Activated CD8-positive, alpha-beta memory T cell treated with anti-CD3 and anti-CD28 coated beads, Interleukin-2, amount 10 ng/mL, durations not matched to agents 7 days and 5 days (primary cell): ENCODE results near the gene TM7SF2. TPM values are rescaled to one million over a fixed set of nuclear protein-coding genes. Genes with fewer than 3 reads are reported as not detected.

Experiments
- ATAC-seq: fragments of 150-1000 bp; cut with Tn5 transposase; one replicate; pipeline ENCODE4 v1.10.0; 2021; ENCODE audit warnings: moderate library complexity
- CTCF ChIA-PET: fragments of 350-600 bp; sonication (Branson Sonifier 250); formaldehyde crosslinking; loops from one replicate; lab custom pipeline; 2021; ENCODE audit warnings: antibody characterized with exemption; lab: Charles Lee
- DNase-seq: peaks from one replicate; pipeline ENCODE4 v3.0.0-alpha.2; 2020
- H3K27ac Mint-ChIP-seq: one replicate; pipeline ENCODE4 v1.8.0; 2021; ENCODE audit warnings: mild to moderate bottlenecking, mixed read lengths
- H3K27me3 Mint-ChIP-seq: one replicate; pipeline ENCODE4 v1.8.0; 2021; ENCODE audit warnings: mixed read lengths
- H3K36me3 Mint-ChIP-seq: one replicate; pipeline ENCODE4 v1.8.0; 2021; ENCODE audit warnings: mild to moderate bottlenecking, mixed read lengths
- H3K4me1 Mint-ChIP-seq: one replicate; pipeline ENCODE4 v1.8.0; 2021; ENCODE audit warnings: mixed read lengths
- H3K4me3 Mint-ChIP-seq: one replicate; pipeline ENCODE4 v1.8.0; 2021; ENCODE audit warnings: mild to moderate bottlenecking, moderate library complexity, mixed read lengths
- H3K9me3 Mint-ChIP-seq: one replicate; pipeline ENCODE4 v1.8.0; 2022; ENCODE audit warnings: low read depth, mixed read lengths
- total RNA-seq, 2 experiments: library from RNA; stranded (reverse); gene quantifications; one replicate each; pipeline ENCODE4 v1.2.3, GENCODE V29; 2021

TM7SF2 gene
- total RNA-seq, 2 experiments from 2014 or later: 21.0 to 26.2 TPM

DNA sequence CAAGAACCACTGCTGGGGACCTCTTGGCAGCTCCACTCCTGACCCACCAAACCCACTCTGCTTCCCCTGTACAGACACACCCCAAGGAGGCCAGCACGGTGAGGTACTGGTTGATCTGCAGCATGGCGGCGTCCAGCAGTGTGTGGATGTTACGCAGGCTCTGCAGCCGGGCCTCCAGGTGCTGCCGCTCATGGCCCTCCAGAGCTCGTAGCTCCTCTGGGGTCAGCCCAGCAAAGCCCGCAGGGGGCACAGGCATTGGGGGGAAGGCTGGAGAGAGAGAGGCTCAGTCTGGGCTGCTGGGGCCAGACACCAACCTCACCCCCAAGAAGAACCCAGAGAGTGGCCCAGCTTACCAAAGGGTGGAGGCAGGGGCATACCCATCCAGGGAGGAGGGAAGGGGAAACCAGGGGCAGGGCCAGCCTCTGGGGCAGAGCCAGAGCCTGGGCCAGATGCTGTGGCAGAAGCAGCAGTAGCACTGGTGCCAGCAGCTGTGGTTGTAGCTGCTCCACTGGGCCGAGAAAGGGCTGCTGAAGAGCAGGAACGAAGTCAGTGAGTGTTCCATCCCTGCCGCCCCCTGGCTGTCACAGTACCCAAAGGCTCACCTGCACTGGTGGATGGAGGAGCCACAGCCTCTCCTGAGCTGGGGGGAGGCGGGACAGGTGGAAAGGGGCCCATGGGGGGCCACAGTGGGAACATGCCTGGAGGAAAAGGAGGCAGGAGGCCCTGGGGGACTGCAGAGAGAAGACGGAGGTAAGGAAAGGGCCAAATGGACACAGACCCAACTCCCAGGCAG, 18.2 kb downstream of the TM7SF2 start:
- H3K9me3 Mint-ChIP-seq: no peaks in the 10 kb centered on the region
- ATAC-seq (no peak), DNase-seq (no peak)
- H3K4me1 Mint-ChIP-seq: peaks cover 17% of the 10 kb centered on the region
- H3K36me3 Mint-ChIP-seq: peaks cover 16% of the 10 kb centered on the region
- H3K27me3 Mint-ChIP-seq: no peaks in the 10 kb centered on the region
- H3K4me3 Mint-ChIP-seq: no peak overlapping the region
- H3K27ac Mint-ChIP-seq: no peak overlapping the region
- CTCF ChIA-PET: interaction anchor here (1.1 to 1.7 kb wide), 4 partner anchors 17 to 185 kb away, joined by 3 to 5 read pairs (median 4); partner anchors contain the start of genes ARL2 and CDC42EP2

DNA sequence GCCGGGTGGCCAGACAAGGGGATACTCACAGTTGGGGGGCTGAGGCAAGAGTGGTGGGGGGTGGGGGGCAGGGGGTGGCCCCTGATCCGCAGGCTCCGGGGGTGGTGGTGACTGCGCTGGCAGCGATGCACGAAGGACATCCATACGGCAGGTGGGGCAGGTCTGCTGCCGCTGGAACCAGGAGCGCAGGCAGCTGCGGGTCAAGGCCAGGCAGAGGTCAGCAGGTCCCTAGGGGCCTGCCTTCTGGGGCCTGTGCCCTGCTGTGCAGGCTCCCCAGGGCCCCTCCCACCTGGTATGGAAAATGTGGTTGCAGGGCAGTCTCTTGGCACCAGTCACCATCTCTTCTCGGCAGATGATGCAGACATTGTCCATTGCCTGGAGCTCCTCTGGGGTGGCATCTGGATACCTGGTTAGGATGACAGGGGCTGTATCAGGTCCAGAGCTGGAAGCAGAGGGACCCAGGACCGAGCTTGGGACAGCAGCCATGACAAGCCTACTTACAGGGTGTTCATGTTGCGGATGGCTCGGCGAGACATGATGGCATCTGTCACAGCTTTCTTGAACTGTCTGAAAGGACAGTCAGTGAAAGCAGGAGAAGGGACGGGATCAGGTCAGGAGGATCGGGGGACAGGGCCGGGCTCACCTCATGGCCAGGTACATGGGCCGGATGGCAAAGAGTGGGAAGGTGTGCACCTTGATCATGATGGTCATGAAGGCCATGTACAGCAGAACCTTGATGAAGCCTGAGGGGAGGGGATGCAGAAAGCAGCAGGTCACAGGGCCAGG, 19.2 kb downstream of the TM7SF2 start:
- H3K4me1 Mint-ChIP-seq: peaks cover 24% of the 10 kb centered on the region
- H3K27ac Mint-ChIP-seq: no peak overlapping the region
- H3K27me3 Mint-ChIP-seq: no peaks in the 10 kb centered on the region
- CTCF ChIA-PET: interaction anchor here (1.7 to 1.9 kb wide), 2 partner anchors 14 to 117 kb away, joined by 5 to 8 read pairs; partner anchors contain the start of genes ARL2 and ZNHIT2
- DNase-seq (no peak), ATAC-seq (no peak)
- no peaks in the 10 kb centered on the region for H3K9me3 Mint-ChIP-seq
- no peak overlapping the region for H3K4me3 Mint-ChIP-seq
- peaks cover 13% of the 10 kb centered on the region for H3K36me3 Mint-ChIP-seq

DNA sequence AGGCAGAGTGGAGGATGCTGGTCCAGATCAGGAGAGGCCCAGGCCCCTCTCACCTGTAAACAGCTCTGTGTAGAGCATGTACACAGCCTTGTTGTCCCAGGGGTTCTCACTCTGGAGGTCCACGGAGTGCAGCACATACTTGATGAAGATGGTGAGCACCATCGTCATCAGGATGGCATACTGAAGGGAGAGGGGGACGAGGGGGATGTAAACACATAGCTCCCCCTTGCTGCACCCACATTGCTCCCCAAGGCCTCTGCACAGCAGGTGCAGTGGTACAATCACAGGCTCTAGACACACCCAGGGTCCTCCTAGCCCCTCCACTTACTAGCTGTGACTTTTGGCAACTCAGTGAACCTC, 19.7 kb downstream of the TM7SF2 start:
- Mint-ChIP-seq H3K4me3 (no peak overlapping the region), H3K27me3 (no peaks in the 10 kb centered on the region)

DNA sequence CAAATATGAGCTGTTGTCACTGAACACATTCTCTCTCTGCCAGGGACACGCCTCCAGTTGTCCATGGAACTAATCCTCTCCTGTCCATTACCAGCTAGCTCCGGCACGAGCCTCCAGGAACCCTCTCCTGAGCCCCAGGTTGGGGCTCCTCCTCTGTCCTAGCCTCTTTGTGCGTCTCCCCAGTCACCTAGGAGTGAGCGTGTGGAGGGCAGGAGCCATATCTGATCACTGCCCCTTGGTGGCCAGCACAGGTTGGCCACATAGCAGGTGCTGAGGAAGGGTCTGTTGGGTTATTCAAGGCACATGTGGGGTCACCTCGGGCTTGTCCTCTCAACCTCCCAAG, 20.2 kb downstream of the TM7SF2 start:
- H3K36me3 Mint-ChIP-seq: peaks cover 7% of the 10 kb centered on the region
- H3K27ac Mint-ChIP-seq: no peak overlapping the region
- no peaks in the 10 kb centered on the region for H3K27me3 Mint-ChIP-seq
- H3K4me1 Mint-ChIP-seq: peaks cover 34% of the 10 kb centered on the region
- CTCF ChIA-PET: interaction anchor here (1.0 to 1.9 kb wide), 3 partner anchors 15 to 118 kb away, joined by 5 to 8 read pairs (median 6); partner anchors contain the start of genes ARL2, TM7SF2 and ZNHIT2
- DNase-seq: no peak
- no peaks in the 10 kb centered on the region for H3K9me3 Mint-ChIP-seq
- no peak overlapping the region for H3K4me3 Mint-ChIP-seq
- ATAC-seq: no peak

More for the DNA sequence above, 19.7 kb downstream of the TM7SF2 start:
- no peak for DNase-seq
- Mint-ChIP-seq H3K36me3 (peaks cover 10% of the 10 kb centered on the region), H3K9me3 (no peaks in the 10 kb centered on the region), H3K27ac (no peak overlapping the region), H3K4me1 (peaks cover 30% of the 10 kb centered on the region)
- no peak for ATAC-seq
- CTCF ChIA-PET: interaction anchor here (1.0 to 1.9 kb wide), 3 partner anchors 14 to 117 kb away, joined by 5 to 8 read pairs (median 6); partner anchors contain the start of genes ARL2, TM7SF2 and ZNHIT2

DNA sequence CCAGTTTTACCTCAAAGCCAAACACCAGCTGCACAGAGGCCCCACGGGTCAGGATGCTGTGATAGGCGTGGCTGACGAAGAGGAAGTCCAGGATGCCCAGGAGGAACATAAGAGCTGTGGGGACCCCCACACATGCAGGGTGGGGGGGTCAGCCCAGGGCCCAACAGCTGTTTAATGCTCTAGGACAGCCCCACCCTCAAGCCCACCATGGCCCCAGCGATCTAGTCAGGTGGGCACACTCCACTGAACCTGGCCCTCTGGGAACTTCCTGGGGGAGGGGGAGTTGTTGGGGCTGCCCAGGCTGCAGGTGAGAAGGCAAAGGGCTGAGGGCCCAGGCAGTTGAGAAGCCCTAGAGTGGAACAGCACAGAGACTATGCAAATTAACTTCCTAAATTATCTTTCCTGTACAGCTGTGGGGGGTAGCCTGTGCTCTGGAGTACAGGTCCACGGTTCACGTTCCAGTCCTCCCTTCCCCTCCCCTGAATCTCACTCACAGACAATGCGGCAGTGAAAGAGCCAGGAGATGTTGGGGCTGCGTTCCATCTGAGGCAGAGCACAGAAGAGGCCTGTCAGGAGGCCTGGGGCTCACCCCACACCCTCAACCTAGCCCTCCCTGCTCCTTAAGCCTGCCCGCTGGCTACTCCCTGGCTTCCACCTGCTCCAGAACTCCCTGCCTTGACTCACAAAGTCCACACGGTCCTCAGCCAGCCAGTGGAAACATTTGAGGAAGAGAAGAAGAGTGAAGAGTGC, 20.7 kb downstream of the TM7SF2 start:
- CTCF ChIA-PET: interaction anchor here (1.0 to 4.3 kb wide), 4 partner anchors 15 to 21 kb away, joined by 6 to 31 read pairs (median 18); partner anchors contain the start of genes TM7SF2 and ZNHIT2
- H3K36me3 Mint-ChIP-seq: peaks cover 5% of the 10 kb centered on the region
- peak overlapping the region; percentile 96 for H3K4me3 Mint-ChIP-seq
- H3K9me3 Mint-ChIP-seq: no peaks in the 10 kb centered on the region
- DNase-seq (no peak), ATAC-seq (no peak)
- H3K27me3 Mint-ChIP-seq: no peaks in the 10 kb centered on the region
- H3K27ac Mint-ChIP-seq: peak overlapping the region; percentile 100
- peaks cover 34% of the 10 kb centered on the region for H3K4me1 Mint-ChIP-seq

DNA sequence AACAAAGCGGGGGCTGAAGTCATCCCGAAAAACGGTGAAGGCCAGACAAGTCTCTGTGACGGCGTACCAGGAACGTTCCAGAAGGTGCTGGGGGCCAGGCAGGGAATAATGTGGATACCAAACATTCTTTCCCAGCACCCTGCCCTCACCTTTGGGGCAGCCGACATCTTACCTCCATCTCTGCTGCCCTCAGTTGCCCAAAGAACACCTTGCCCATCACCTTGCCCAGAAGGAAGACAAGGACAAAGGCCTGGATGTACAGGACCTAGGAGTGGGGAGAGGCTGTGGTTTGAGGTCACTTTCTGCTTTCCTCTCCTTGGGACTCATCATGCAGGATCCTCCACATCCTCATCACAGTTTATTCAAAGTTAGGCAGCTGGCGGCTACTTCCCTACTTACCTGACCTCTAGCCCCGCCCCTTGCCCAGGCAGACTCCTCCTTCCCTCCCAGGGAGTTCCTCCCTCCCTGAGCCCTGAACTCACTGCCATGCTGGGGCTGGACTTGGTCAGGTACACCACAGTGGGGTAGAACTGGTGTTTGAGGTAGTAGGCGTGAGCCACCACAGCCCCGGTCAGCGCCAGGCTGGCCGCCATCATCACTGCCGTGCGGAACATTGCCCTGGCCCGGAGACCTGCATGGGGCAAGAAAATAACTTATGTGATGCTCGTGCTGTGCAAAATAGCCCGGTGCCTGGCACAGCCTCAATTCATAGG, 21.5 kb downstream of the TM7SF2 start:
- H3K27ac Mint-ChIP-seq: peak overlapping the region; percentile 100
- peaks cover 34% of the 10 kb centered on the region for H3K4me1 Mint-ChIP-seq
- peaks cover 5% of the 10 kb centered on the region for H3K36me3 Mint-ChIP-seq
- DNase-seq (peak; percentile 75), ATAC-seq (no peak)
- H3K4me3 Mint-ChIP-seq: peak overlapping the region; percentile 96
- H3K9me3 Mint-ChIP-seq: no peaks in the 10 kb centered on the region
- CTCF ChIA-PET: interaction anchor here (0.7 to 4.3 kb wide), 5 partner anchors 8 to 22 kb away, joined by 3 to 31 read pairs (median 4); partner anchors contain the start of genes FAU, MRPL49, TM7SF2 and ZNHIT2
- H3K27me3 Mint-ChIP-seq: no peaks in the 10 kb centered on the region

DNA sequence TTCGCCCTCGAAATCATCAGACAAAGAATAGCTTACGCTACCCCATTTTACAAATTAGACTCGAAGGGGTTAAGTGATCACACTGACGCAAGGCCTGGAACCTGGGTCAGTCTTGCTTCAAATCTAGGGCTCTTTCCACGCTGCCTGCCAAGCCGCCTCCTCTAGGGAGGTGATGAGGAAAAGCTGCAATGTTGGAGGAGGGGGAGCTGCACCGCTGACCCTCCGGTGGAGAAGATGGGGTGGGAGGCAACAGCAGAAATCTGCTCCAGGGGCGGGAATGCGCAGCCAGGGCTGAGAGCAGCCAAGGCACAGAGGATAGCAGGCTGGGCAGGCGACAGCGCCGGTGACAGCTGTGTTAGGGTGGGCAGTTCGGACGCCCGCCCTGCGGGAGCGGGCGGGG, 22.1 kb downstream of the TM7SF2 start:
- Mint-ChIP-seq H3K4me3 (peak overlapping the region; percentile 96), H3K27me3 (no peaks in the 10 kb centered on the region), H3K9me3 (no peaks in the 10 kb centered on the region), H3K36me3 (peaks cover 5% of the 10 kb centered on the region), H3K4me1 (peaks cover 34% of the 10 kb centered on the region), H3K27ac (peak overlapping the region; percentile 100)
- CTCF ChIA-PET: interaction anchor here (0.7 to 4.3 kb wide), 5 partner anchors 9 to 22 kb away, joined by 3 to 31 read pairs (median 4); partner anchors contain the start of genes FAU, MRPL49, TM7SF2 and ZNHIT2
- DNase-seq (no peak), ATAC-seq (no peak)

DNA sequence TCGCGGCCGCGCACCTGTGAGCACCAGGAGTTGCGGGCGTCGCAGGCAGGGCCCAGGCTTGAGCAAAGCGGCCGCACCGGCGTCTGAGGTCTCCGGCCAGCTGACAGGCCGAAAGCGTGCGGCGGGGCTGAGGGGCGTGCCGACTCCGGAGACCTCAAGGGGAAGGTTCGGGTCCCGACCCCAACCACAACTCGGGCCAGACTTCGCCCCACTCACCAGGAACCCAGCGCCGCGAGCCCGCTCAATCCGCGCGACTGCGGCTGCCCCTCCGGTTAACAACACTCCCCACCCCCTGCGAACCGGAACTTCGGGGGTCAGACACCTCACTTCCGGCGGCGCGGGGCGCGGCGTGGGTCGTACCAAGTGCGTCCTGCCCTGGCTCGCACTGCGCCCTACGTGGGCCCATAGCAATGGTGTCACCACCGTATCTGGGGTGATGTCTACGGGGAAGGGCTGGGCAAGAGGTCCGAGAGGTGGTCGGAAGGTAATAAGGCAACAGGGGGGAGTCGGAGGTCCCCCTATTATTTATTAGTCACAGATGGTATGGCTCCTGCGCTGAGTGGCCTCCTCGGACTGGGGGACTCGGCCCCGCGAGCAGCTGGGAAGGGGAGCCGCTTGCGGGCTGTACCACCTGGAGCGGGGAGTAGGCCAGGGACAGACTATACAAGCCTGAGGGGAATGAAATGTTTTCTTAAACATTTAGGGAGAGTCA, 22.7 kb downstream of the TM7SF2 start, which contains the start of gene SYVN1:
Gene SYVN1, minus strand, starts transcription at position 280 of the 712 bp plus-strand sequence. CDS start 918 bp downstream, outside the sequence.
- DNase-seq: peak; percentile 93
- H3K4me3 Mint-ChIP-seq: peak within 1 kb of the TSS; percentile 96
- H3K36me3 Mint-ChIP-seq: peaks cover 5% of the 10 kb centered on the region
- H3K27ac Mint-ChIP-seq: peak within 1 kb of the TSS; percentile 100
- CTCF ChIA-PET: interaction anchor here (0.6 to 4.3 kb wide), 20 partner anchors 9 to 390 kb away, joined by 3 to 31 read pairs (median 4); partner anchors contain the start of genes ARL2, CAPN1, CDC42EP2 and CDCA5
- ATAC-seq: peak; percentile 82
- no peaks in the 10 kb centered on the region for H3K9me3 Mint-ChIP-seq
- peaks cover 34% of the 10 kb centered on the region for H3K4me1 Mint-ChIP-seq
- no peaks in the 10 kb centered on the region for H3K27me3 Mint-ChIP-seq

DNA sequence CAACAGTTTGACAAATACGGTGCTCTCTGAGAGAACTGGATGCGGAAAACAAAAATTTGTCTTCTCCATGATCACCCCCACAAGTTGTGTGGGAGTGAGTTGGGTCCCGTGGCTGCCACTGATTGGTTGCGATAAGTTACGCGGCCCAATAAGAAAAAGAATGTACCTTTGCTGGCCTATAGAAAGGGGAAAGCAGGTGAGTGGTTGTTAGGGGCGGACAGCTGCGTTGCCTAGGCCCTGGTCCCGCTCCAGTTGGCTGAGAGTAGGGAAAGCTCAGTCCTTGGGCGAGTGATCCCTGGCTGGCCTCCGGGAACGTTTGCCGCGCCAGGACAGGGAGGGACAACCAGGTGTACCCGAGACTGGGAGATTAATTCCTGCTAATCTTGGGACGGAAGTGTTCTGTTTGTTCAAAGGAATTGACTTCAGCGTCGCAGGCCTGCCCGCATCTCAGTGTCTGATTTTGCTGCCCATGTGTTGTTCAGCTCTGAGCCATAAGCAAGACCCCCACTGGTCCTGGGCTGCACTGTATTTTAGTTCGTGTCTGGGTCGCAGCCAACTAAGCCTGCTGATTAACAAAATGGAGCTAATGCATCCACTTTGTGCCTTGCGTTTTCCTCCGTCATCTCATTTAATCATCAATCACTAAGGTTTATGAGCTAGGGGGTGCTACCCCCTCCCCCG, 23.4 kb downstream of the TM7SF2 start:
- ATAC-seq (peak; percentile 91), DNase-seq (peak; percentile 93)
- peaks cover 3% of the 10 kb centered on the region for H3K27me3 Mint-ChIP-seq
- CTCF ChIA-PET: interaction anchor here (0.6 to 4.3 kb wide), 24 partner anchors 9 to 391 kb away, joined by 3 to 31 read pairs (median 4); partner anchors contain the start of genes ARL2, CAPN1, CDC42EP2 and CDCA5
- H3K27ac Mint-ChIP-seq: peak overlapping the region; percentile 100
- peaks cover 34% of the 10 kb centered on the region for H3K4me1 Mint-ChIP-seq
- H3K4me3 Mint-ChIP-seq: peak overlapping the region; percentile 96
- no peaks in the 10 kb centered on the region for H3K9me3 Mint-ChIP-seq
- peaks cover 5% of the 10 kb centered on the region for H3K36me3 Mint-ChIP-seq

DNA sequence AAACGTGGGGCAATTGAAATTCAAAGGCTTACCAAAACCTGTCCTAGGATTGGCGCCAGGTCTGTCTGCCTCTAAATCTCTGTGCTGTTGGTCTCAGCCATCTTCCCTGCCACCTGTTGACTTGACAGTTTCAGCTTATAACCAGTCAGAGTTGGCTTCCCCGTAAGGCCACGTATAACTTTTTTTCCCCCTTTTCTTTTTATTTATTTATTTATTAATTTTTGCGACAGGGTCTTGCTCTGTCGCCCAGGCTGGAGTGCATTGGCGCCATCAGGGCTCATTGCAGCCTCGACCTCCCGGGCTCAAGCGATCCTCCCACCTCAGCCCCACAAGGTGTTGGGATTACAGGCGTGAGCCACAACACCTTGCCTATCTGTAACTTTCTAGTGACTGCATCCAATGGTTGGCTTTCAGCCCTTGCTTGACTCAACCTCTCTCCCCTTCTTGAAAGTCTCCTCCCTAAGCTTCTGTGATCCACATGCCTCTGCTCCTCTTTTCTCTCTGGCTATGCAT, 24.0 kb downstream of the TM7SF2 start:
- CTCF ChIA-PET: interaction anchor here (0.6 to 4.3 kb wide), 22 partner anchors 12 to 391 kb away, joined by 3 to 31 read pairs (median 4); partner anchors contain the start of genes ARL2, CAPN1, CDC42EP2 and CDCA5
- H3K9me3 Mint-ChIP-seq: no peaks in the 10 kb centered on the region
- H3K4me3 Mint-ChIP-seq: peak overlapping the region; percentile 96
- DNase-seq (no peak), ATAC-seq (no peak)
- peak overlapping the region; percentile 100 for H3K27ac Mint-ChIP-seq
- peaks cover 34% of the 10 kb centered on the region for H3K4me1 Mint-ChIP-seq
- H3K27me3 Mint-ChIP-seq: peaks cover 7% of the 10 kb centered on the region
- H3K36me3 Mint-ChIP-seq: peaks cover 5% of the 10 kb centered on the region
